Measurements from ENCODE around the gene GPR25.

GPR25 gene

GRCh38 chr1:200846398-200846797, 26.4 kb upstream of the GPR25 start:
- Histone ChIP-seq H3K36me3 (ENCODE audit: control insufficient read depth in 2 of 2, insufficient read depth in 1 of 2, low read length in 2 of 2) (peaks cover 15 to 55% of the 10 kb centered on the region in 2 experiments), H3K4me3 (ENCODE audit: low read depth, low read length) (no peak overlapping the region), H3K27ac (ENCODE audit: extremely low read depth, low read depth, low read length) (no peak overlapping the region), H3K4me1 (ENCODE audit: control insufficient read depth, insufficient read depth, low read length) (no peaks in the 10 kb centered on the region), H3K9me3 (ENCODE audit: control insufficient read depth, insufficient read depth, low read depth, low read length) (no peaks in the 10 kb centered on the region)
- CTCF ChIA-PET: interaction anchor here (0.5 to 0.9 kb wide), 2 partner anchors 9 to 225 kb away, joined by 4 to 5 read pairs; no protein-coding TSS in a partner anchor
- TF ChIP-seq ZNF837 (tag by site-specific recombination; IDR thresholded peaks at IDR 0.05) (no peak), SCRT1 (tag by site-specific recombination; IDR thresholded peaks at IDR 0.05; ENCODE audit: borderline replicate concordance) (no peak), ZNF791 (tag by site-specific recombination; IDR thresholded peaks at IDR 0.05) (no peak), HOXC10 (CRISPR knock-in tag; IDR thresholded peaks at IDR 0.05) (no peak), ZNF488 (tag by site-specific recombination; IDR thresholded peaks at IDR 0.05) (no peak), ZNF2 (tag by site-specific recombination; IDR thresholded peaks at IDR 0.05) (no peak), ZNF521 (tag by site-specific recombination; IDR thresholded peaks at IDR 0.05) (no peak), ZNF350 (tag by site-specific recombination; IDR thresholded peaks at IDR 0.05) (no peak), RBAK (tag by site-specific recombination; IDR thresholded peaks at IDR 0.05) (no peak), ZNF239 (tag by site-specific recombination; IDR thresholded peaks at IDR 0.05) (no peak), PATZ1 (tag by site-specific recombination; IDR thresholded peaks at IDR 0.05) (no peak)
- TF ChIP-seq, protein P1, sequence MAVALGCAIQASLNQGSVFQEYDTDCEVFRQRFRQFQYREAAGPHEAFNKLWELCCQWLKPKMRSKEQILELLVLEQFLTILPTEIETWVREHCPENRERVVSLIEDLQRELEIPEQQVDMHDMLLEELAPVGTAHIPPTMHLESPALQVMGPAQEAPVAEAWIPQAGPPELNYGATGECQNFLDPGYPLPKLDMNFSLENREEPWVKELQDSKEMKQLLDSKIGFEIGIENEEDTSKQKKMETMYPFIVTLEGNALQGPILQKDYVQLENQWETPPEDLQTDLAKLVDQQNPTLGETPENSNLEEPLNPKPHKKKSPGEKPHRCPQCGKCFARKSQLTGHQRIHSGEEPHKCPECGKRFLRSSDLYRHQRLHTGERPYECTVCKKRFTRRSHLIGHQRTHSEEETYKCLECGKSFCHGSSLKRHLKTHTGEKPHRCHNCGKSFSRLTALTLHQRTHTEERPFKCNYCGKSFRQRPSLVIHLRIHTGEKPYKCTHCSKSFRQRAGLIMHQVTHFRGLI (tag by site-specific recombination; IDR thresholded peaks at IDR 0.05): no peak
- POLR2A ChIA-PET: no interaction called here

- Histone ChIP-seq H3K27ac (ENCODE audit: extremely low read depth, low read depth, low read length) (no peak overlapping the region), H3K4me3 (ENCODE audit: low read depth, low read length) (no peak overlapping the region), H3K36me3 (ENCODE audit: control insufficient read depth in 2 of 2, insufficient read depth in 1 of 2, low read length in 2 of 2) (peaks cover 17 to 61% of the 10 kb centered on the region in 2 experiments), H3K9me3 (ENCODE audit: control insufficient read depth, insufficient read depth, low read depth, low read length) (no peaks in the 10 kb centered on the region), H3K4me1 (ENCODE audit: control insufficient read depth, insufficient read depth, low read length) (no peaks in the 10 kb centered on the region)
- ChIA-PET POLR2A (no interaction called here), CTCF (no interaction called here)
- no peak for TF ChIP-seq ZNF585B (tag by site-specific recombination; IDR thresholded peaks at IDR 0.05)
Measured at GRCh38 chr1:200849430-200849829, 23.4 kb upstream of the GPR25 start.

DNA sequence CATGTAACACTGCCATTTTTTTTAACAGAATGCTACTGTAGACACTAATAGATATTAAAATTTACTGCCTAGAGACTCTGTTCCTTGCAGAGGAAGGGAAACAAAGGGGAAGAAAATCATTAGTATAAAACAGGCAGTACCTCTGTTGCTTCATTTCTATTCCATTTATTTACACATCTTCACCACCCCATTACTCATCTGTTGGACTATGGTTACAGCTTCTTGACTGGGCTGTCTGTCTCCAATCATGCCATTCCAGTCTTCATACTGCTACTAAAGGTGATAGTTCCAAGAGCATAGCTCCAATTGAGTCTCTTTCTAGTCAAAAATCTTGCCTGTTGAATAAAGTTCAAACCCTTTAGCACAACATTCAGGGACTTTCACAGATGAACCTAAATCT, 22.2 kb upstream of the GPR25 start:
- Histone ChIP-seq H3K4me3 (ENCODE audit: low read depth, low read length) (no peak overlapping the region), H3K4me1 (ENCODE audit: control insufficient read depth, insufficient read depth, low read length) (no peaks in the 10 kb centered on the region), H3K36me3 (ENCODE audit: control insufficient read depth in 2 of 2, insufficient read depth in 1 of 2, low read length in 2 of 2) (peaks cover 17 to 58% of the 10 kb centered on the region in 2 experiments), H3K27ac (ENCODE audit: extremely low read depth, low read depth, low read length) (no peak overlapping the region), H3K9me3 (ENCODE audit: control insufficient read depth, insufficient read depth, low read depth, low read length) (no peaks in the 10 kb centered on the region)
- ChIA-PET POLR2A (interaction anchor here (0.6 kb wide), 1 partner anchor 206 kb away, joined by 7 read pairs; no protein-coding TSS in a partner anchor), CTCF (interaction anchor here (0.7 to 1.1 kb wide), 2 partner anchors 10 to 229 kb away, joined by 3 to 4 read pairs; no protein-coding TSS in a partner anchor)
- no peak for TF ChIP-seq ZNF266 (tag by site-specific recombination; IDR thresholded peaks at IDR 0.05; ENCODE audit: low read depth)
- no peak for TF ChIP-seq ZSCAN30 (tag by site-specific recombination; IDR thresholded peaks at IDR 0.05)
- no peak for TF ChIP-seq ZNF248 (tag by site-specific recombination; IDR thresholded peaks at IDR 0.05)
- no peak for TF ChIP-seq ZSCAN16 (tag by site-specific recombination; IDR thresholded peaks at IDR 0.05)
- TF ChIP-seq ZNF677 (tag by site-specific recombination; IDR thresholded peaks at IDR 0.05): no peak
- TF ChIP-seq, protein P2, sequence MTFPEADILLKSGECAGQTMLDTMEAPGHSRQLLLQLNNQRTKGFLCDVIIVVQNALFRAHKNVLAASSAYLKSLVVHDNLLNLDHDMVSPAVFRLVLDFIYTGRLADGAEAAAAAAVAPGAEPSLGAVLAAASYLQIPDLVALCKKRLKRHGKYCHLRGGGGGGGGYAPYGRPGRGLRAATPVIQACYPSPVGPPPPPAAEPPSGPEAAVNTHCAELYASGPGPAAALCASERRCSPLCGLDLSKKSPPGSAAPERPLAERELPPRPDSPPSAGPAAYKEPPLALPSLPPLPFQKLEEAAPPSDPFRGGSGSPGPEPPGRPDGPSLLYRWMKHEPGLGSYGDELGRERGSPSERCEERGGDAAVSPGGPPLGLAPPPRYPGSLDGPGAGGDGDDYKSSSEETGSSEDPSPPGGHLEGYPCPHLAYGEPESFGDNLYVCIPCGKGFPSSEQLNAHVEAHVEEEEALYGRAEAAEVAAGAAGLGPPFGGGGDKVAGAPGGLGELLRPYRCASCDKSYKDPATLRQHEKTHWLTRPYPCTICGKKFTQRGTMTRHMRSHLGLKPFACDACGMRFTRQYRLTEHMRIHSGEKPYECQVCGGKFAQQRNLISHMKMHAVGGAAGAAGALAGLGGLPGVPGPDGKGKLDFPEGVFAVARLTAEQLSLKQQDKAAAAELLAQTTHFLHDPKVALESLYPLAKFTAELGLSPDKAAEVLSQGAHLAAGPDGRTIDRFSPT (tag by site-specific recombination; IDR thresholded peaks at IDR 0.05): no peak
- TF ChIP-seq ZSCAN23 (tag by site-specific recombination; IDR thresholded peaks at IDR 0.05): no peak
- no peak for TF ChIP-seq ZNF175 (tag by site-specific recombination; IDR thresholded peaks at IDR 0.05)
- no peak for TF ChIP-seq ZNF184 (tag by site-specific recombination; IDR thresholded peaks at IDR 0.05)
- TF ChIP-seq, protein P3, sequence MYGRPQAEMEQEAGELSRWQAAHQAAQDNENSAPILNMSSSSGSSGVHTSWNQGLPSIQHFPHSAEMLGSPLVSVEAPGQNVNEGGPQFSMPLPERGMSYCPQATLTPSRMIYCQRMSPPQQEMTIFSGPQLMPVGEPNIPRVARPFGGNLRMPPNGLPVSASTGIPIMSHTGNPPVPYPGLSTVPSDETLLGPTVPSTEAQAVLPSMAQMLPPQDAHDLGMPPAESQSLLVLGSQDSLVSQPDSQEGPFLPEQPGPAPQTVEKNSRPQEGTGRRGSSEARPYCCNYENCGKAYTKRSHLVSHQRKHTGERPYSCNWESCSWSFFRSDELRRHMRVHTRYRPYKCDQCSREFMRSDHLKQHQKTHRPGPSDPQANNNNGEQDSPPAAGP (tag by site-specific recombination; IDR thresholded peaks at IDR 0.05): no peak
- no peak for TF ChIP-seq ZNF621 (tag by site-specific recombination; IDR thresholded peaks at IDR 0.05)
